ENCODE results near the gene POU6F2. TPM values are rescaled to one million over a fixed set of nuclear protein-coding genes. Genes with fewer than 3 reads are reported as not detected.

The POU6F2 gene
- total and polyA plus RNA-seq, 2 donors (not counting 1 experiment from before 2014, with no cell fraction given) = 0.47 TPM; not detected in 1

- Histone ChIP-seq H3K27me3 (replicated peaks in 1 of 4; ENCODE audit: control extremely low read depth in 1 of 4, control insufficient read depth in 3 of 4, insufficient read depth in 4 of 4, low read length in 3 of 4) (no peaks in the 10 kb centered on the region), H3K9ac (ENCODE audit: low read length) (no peak overlapping the region), H3K4me1 (ENCODE audit: control insufficient read depth in 2 of 2, insufficient read depth in 2 of 2, low read length in 2 of 2) (no peaks in the 10 kb centered on the region), H4K20me1 (ENCODE audit: control insufficient read depth, insufficient read depth, low read length, poor library complexity, severe bottlenecking) (no peaks in the 10 kb centered on the region), H3K9me3 (ENCODE audit: control extremely low read depth in 1 of 3, control insufficient read depth in 2 of 3, insufficient read depth in 1 of 3, low read length in 2 of 3) (peaks cover 0 to 11% (median 5%) of the 10 kb centered on the region in 3 donors), H3K36me3 (replicated peaks in 1 of 2; ENCODE audit: control extremely low read depth in 1 of 2, control insufficient read depth in 1 of 2, extremely low read depth in 1 of 2, insufficient read depth in 2 of 2, low read length in 1 of 2) (no peaks in the 10 kb centered on the region), H2AFZ (ENCODE audit: insufficient read depth, low read depth, low read length, poor library complexity, severe bottlenecking) (no peak overlapping the region), H3K27ac (ENCODE audit: low read length in 2 of 2) (no peak overlapping the region), H3K4me3 (ENCODE audit: control extremely low read depth in 1 of 5, extremely low read depth in 1 of 5, insufficient read depth in 1 of 5, low read depth in 2 of 5, low read length in 4 of 5) (no peak overlapping the region), H3K79me2 (ENCODE audit: control insufficient read depth, insufficient read depth, low read length) (no peaks in the 10 kb centered on the region), H3K4me2 (replicated peaks; ENCODE audit: low read depth, low read length, poor library complexity, severe bottlenecking) (no peak overlapping the region)
- WGBS (ENCODE audit: insufficient coverage) = no CpG with 5 or more reads among the region's 2 CpGs
- Mint-ChIP-seq H3K4me3 (no peak overlapping the region), H3K27me3 (peaks cover 2% of the 10 kb centered on the region), H3K9me3 (ENCODE audit: insufficient read depth) (peaks cover 7% of the 10 kb centered on the region), H3K4me1 (no peaks in the 10 kb centered on the region), H3K27ac (no peak overlapping the region)
- TF ChIP-seq CTCF (IDR thresholded peaks at IDR 0.05) = no peak
- no peak for TF ChIP-seq EZH2 (IDR thresholded peaks at IDR 0.05; ENCODE audit: borderline replicate concordance, insufficient read depth, low read depth, low read length, poor library complexity, severe bottlenecking)
- intact Hi-C loops (cut with micrococcal nuclease) = no loop called here
- no peak for ATAC-seq (ENCODE audit: low read depth)
- DNase-seq = no peak
- ChIA-PET CTCF (no interaction called here), POLR2A (no interaction called here)
Measured at GRCh38 chr7:39022796-39023195, 45.1 kb downstream of the POU6F2 start.

- ATAC-seq (ENCODE audit: low read depth) (no peak), DNase-seq (no peak)
- H3K27me3 Mint-ChIP-seq = peaks cover 2% of the 10 kb centered on the region
- Histone ChIP-seq H3K79me2 (ENCODE audit: control insufficient read depth, insufficient read depth, low read length) (no peaks in the 10 kb centered on the region), H3K4me2 (replicated peaks; ENCODE audit: low read depth, low read length, poor library complexity, severe bottlenecking) (no peak overlapping the region), H3K4me1 (ENCODE audit: control insufficient read depth in 2 of 2, insufficient read depth in 2 of 2, low read length in 2 of 2) (no peaks in the 10 kb centered on the region), H3K9me3 (ENCODE audit: control extremely low read depth in 1 of 3, control insufficient read depth in 2 of 3, insufficient read depth in 1 of 3, low read length in 2 of 3) (peaks cover 0 to 9% (median 5%) of the 10 kb centered on the region in 3 donors), H3K27ac (ENCODE audit: low read length in 2 of 2) (no peak overlapping the region), H3K27me3 (replicated peaks in 1 of 4; ENCODE audit: control extremely low read depth in 1 of 4, control insufficient read depth in 3 of 4, insufficient read depth in 4 of 4, low read length in 3 of 4) (no peaks in the 10 kb centered on the region), H4K20me1 (ENCODE audit: control insufficient read depth, insufficient read depth, low read length, poor library complexity, severe bottlenecking) (no peaks in the 10 kb centered on the region), H3K4me3 (ENCODE audit: control extremely low read depth in 1 of 5, extremely low read depth in 1 of 5, insufficient read depth in 1 of 5, low read depth in 2 of 5, low read length in 4 of 5) (no peak overlapping the region), H3K9ac (ENCODE audit: low read length) (no peak overlapping the region), H3K36me3 (replicated peaks in 1 of 2; ENCODE audit: control extremely low read depth in 1 of 2, control insufficient read depth in 1 of 2, extremely low read depth in 1 of 2, insufficient read depth in 2 of 2, low read length in 1 of 2) (no peaks in the 10 kb centered on the region), H2AFZ (ENCODE audit: insufficient read depth, low read depth, low read length, poor library complexity, severe bottlenecking) (no peak overlapping the region)
- no peak overlapping the region for H3K27ac Mint-ChIP-seq
- intact Hi-C loops (cut with micrococcal nuclease) = no loop called here
- H3K4me1 Mint-ChIP-seq = no peaks in the 10 kb centered on the region
- ChIA-PET POLR2A (no interaction called here), CTCF (no interaction called here)
- H3K9me3 Mint-ChIP-seq (ENCODE audit: insufficient read depth) = peaks cover 7% of the 10 kb centered on the region
- H3K4me3 Mint-ChIP-seq = no peak overlapping the region
- TF ChIP-seq CTCF (IDR thresholded peaks at IDR 0.05) = no peak
- TF ChIP-seq EZH2 (IDR thresholded peaks at IDR 0.05; ENCODE audit: borderline replicate concordance, insufficient read depth, low read depth, low read length, poor library complexity, severe bottlenecking) = no peak
- no CpG with 5 or more reads among the region's 4 CpGs for WGBS (ENCODE audit: insufficient coverage)
Measured at GRCh38 chr7:39027491-39027890, 49.8 kb downstream of the POU6F2 start.
